Measurements from ENCODE around the gene SGSH.
"Not testable (repeated sequence)": the region's sequence is repeated elsewhere in the genome, so short reads cannot be mapped to it uniquely, and the experiment has no call there.

SGSH gene

DNA sequence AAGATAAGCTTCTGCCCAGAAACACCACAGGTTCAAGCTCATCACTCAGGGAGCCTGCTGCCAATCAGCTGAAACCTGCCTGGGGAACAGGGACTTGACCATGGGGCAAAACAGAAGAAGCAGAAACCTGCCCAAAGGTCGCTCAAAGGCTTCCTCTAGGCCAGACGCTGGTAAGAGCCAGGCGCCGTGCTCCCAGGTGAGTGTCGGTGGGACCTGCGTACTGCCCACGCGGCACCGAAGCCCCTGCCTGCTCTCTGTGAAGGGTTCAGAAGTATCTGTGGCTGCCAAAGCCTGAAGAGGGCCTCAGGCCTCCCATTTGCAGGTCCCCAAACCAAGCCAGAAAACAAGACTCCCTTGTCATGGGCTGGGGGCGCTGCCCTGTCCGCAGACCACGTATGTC is 10.4 kb downstream of the SGSH start:
- DNase-seq = no peak

DNA sequence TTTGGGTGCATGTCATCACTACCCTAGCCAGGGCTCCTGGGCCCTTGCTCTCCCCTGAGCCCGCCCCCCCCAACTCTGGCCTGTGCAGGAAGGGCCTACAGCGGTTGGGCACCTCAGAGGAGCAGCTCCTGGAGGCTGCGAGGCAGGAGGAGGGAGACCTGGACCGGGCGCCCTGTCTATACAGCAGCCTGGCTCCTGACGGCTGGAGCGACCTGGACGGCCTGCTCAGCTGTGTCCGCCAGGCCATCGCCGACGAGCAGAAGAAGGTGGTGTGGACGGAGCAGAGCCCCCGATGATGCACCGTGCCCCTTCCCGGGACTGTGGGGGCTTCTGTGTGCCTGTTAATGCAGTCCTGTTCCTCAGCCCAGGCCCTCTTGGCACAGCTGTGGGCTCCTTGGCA is 12.1 kb downstream of the SGSH start:
- no peak for DNase-seq

DNA sequence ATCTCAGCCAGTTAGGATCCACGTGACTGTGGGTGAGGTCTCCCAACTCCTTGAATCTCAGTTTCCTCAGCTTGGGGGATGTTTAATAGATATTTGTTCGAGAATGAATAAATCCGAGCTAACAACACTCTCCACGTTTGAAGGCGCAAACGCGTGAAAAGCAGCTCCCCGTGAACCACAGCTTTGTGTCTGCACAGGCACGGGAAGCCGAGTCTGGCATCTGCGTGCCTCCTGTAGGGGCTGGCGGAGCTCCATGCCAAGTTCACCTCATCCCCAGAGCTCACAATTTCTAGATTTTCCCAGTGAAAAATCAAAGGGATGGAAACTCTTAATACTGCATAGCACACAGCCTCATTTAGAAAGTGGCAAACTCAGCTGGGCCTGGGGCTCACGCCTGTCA is 14.3 kb downstream of the SGSH start:
- no peak for DNase-seq

DNA sequence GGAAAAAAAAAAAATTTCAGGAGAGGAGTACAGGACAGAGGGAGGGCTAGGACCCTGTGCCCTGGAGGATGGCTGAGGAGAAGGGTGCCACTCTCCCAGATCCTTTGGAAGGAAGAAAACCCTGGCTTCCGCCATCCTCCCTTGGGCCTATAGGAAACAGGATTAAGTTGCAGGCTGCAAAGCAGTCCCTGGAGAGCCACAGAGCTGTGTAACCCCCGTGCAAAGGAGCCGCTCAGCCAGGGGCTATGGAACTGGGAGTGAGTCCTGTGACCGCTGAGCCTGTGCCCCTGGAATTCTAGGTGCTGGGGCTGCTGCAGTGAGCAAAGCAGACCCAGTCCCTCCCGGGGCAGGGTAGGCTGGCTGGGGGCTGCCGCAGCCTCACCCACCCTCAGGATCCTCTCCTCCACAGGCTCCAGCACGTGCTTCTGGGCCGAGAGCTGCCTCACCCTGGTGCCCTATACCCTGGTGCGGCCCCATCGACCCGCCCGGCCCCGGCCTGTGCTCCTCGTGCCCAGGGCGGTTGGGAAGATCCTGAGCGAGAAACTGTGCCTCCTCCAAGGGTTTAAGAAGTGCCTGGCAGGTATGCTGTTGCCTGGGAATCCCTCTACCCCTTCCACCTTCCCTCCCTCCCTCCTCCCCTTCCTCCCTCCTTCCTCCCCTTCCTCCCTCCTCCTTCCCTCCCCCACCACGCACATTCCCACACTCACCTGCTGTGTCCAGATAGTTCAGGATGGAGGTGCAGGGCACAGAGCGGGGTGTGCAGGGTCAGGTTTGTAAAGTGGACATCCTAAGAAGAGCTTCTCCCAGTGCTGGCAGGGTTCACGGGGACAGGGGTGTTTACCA is 15.3 kb downstream of the SGSH start:
- no peak for DNase-seq

DNA sequence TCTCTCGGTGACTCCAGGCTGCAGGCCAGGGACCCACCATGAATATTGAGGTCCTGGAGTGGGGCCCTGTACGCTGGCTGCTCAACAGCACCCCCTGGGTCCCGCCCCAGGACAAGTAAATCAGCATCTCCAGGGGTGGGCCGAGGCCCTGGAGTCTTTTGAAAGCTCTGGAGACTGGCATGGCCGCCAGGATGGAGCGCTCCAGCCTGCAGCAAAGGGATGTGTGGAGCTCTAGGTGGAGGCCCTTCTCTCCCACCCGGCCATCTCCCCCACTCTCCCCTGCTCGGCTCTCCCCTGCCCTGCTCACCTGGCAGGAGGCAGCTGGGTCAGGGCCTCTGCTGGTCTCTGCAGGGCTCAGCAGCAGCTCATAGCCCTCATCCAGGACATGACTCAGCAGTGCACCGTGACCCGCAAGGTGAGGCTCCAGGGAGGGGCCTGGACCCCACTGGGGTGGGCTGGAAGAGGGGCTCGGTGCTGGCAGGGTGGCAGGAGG is 16.6 kb downstream of the SGSH start:
- no peak for DNase-seq

DNA sequence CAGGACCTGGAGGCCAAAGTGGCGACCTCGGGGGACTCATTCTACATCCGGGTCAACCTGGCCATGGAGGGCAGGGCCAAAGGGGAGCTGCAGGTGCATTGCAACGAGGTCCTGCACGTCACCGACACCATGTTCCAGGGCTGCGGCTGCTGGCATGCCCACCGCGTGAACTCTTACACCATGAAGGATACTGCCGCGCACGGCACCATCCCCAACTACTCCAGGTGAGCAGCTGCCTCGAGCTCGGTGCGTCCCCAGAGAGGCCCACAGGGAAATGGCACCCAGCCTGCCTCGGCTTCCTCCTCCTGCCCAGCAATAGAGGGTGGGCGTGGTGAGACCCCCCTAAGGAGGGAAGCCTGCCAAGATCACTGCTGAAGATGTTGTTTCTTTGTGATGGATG is 17.9 kb downstream of the SGSH start:
- DNase-seq = no peak

DNA sequence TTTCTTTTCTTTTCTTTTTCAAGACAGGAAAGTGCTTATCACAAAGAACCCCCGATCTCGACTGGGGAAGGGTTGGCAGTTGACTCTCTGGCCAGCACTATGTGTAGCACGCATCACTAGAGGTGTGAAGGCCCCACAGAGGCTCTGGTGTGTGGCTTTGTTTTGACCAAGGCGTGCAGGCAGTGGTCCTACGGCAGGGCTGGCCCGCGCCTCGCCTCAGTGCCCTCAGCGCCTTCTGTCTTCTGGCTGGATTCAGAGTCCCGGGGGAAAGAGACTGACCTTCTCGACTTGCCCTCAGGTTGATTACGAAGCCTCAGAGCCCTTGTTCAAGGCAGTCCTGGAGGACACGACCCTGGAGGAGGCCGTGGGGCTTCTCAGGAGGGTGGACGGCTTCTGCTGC is 18.7 kb downstream of the SGSH start:
- no peak for DNase-seq

DNA sequence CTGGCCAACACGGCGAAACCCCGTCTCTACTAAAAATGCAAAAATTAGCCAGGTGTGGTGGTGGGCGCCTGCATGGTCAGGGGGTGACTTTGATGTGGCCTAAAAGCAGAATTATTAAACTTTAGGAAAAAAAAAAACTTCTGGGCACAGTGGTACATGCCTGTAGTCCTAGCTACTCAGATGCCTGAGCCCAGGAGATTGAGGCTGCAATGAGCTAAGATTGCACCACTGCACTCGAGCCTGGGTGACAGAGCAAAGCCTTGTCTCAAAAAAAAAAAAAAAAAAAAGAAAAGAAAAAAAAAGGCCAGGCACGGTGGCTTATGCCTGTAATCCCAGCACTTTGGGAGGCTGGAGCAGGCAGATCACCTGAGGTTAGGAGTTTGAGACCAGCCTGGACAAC is 20.8 kb downstream of the SGSH start:
- DNase-seq = not testable (repeated sequence)

DNA sequence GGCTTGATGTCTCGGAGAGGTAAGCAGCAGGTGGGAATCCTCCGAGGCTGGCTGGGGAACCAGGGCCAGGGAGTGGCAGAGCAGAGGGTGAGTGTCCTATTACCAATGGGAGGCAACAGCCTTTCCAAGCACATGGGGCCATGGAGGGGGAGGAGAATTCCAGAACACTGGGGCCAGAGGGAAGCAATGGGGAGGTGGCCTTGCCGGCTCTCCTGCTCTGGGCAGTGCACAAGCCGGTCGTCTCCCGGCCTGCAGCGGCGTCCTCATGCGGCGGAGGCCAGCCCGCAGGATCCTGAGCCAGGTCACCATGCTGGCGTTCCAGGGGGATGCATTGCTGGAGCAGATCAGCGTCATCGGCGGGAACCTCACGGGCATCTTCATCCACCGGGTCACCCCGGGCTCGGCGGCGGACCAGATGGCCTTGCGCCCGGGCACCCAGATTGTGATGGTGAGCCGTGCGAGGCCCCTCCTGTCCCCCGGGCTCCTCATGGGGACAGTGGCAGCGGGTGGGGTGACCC is 21.9 kb downstream of the SGSH start:
- no peak for DNase-seq

DNA sequence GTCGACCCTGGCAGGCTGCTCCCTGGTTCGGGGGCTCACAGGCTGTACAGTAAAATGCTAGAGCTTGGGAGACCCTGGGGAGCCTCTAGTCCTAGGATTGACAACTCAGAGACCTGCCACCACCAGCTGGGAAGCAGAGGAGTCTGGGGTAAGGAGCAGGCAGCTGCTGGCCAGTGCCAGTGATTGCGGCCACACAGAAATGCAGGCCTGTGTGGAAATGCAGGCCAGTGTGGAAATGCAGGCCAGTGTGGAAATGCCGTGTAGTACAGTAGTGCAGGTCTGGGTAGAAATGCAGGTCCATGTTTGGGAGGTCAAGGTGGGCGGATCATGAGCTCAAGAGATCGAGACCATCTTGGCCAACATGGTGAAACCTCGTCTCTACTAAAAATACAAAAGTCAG is 23.5 kb downstream of the SGSH start:
- no peak for DNase-seq

DNA sequence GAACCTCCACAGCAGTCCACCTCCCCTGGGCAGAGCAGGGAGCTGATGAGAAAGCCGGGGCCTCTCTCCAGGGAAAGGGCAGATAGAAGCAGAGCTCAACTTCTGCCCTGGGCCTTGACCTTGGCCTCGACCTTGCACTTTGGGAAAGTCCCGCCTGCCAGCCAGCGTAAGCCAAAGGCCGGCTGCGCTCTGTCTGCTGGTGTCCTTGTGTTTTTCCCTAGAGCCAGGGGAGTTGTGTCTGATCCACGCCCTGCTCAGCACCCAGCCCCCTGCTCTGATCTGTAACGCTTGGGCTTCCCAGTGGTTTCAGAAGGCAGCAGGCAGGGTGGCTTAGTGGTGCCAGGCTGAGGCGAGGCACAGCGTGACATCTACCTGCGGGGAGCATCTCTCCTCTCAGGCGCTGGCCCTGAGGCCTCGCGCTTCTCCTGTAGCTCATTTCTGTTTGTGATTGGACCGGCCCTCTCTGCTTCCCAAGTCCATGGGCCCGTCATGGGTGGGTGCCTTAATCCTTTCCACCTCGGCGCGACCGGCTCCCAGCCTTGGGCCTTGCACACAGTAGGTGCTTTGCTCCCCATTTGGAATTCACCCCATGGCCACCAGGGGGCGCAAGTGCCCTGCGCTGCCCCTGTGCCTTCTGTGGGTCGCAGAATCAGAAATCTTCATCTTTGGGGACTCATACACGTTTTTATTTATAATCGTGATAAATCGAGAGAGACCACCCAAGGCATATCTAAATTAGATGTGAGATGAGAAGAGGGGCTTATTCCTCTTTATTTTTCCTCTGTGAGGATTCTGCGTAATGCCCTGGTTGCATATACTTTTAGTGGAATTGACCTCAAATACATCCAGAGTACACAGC is 24.2 kb downstream of the SGSH start:
- no peak for DNase-seq

DNA sequence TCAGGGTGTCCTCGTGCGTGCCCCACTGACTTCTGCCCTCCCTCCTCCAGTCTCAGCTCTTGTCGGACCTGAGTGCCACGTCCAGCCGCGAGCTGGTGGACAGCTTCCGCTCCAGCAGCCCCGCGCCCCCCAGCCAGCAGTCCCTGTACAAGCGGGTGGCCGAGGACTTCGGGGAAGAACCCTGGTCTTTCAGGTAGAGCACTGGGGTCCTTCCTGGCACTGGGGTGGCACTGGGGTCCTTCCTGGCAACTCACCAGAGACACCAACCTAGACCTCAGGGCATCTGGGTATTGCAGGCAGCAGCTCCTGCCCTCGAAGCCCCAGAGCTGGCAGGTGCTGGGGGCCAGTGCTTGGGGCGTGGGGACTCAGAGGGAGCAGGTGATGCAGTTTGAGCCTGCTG is 25.0 kb downstream of the SGSH start:
- no peak for DNase-seq

DNA sequence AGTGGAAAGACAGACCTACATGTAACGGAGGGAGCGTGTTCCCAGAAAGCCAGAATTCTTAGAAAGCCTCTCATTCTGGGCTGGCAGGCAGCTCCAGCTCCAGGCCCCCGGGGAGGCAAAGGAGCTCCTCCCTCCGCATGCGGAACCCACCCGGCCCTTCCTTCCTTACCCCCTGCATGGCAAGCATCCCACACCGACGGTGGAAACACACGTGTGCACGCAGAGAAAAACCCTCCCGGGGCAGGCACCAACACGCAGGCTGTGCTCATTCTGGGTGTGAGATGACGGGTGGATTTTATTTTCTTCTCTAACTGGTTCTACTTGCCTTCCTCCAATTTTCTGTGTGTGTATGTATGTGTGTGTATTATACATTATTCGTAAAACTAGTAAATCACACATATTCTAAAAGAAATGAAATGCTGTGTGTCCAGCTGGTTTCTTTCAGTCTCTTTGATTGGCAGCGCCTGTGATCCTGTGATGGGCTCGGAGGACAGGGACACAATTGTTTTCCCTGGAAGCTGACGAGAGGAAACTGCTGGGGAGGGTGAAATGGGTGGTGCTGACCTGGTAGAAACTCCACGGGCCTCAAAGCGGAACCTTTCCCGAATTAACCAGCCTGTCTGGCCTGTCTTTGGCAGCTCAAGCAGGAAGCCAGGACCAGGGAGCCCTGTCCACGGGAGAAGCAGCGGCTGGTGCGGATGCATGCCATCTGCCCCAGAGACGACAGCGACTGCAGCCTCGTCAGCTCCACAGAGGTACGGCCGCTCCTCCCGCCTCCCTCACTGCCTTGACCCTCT is 28.1 kb downstream of the SGSH start:
- no peak for DNase-seq

DNA sequence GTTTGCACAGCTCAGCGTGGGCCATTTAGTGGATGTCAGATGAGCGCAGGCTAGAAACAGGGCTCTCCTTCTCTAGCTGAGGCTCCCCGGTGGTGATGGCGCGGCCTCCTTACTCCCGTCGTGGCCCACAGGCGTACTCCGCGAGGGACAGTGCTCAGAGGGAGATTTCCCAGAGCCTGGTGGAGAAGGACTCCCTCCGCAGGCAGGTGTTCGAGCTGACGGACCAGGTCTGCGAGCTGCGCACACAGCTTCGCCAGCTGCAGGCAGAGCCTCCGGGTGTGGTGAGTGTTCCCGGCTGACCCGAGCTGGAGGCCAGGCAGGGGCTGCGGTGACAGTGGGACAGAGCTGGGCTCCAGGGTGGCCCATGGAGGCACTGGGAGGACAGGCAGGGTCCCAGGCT is 28.9 kb downstream of the SGSH start:
- no peak for DNase-seq

DNA sequence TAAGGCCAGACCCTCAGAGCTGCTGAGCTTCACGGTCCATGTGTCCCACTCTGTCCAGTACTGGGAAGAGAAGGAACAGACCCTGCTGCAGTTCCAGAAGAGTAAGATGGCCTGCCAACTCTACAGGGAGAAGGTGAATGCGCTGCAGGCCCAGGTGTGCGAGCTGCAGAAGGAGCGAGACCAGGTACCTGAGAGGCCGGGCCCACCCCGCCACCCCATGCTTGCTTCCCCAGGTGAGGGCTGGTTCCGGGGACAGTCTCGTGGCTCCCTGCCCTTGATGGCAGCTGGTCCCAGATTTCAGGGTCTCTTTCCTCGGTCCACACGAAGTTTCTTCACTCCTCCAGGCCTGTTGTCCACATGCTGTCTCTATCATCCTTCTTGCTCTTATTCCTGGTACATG is 29.4 kb downstream of the SGSH start:
- DNase-seq = no peak

DNA sequence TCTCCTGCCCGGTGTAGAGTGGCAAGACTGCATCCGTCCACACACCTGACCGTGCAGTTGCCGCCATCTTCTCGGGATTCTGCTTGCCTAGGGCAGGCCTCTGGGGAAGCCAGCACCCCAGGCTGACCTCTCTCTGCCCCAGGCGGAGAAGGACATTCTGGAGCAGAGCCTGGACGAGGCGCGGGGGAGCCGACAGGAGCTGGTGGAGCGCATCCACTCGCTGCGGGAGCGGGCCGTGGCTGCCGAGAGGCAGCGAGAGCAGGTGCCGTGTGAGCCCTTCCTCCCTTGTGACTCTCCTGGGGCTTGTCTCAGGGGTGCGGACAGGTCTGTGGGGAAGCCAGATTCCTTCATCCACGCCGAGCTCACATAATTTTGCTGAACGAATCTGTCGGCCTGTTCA is 30.5 kb downstream of the SGSH start:
- no peak for DNase-seq

DNA sequence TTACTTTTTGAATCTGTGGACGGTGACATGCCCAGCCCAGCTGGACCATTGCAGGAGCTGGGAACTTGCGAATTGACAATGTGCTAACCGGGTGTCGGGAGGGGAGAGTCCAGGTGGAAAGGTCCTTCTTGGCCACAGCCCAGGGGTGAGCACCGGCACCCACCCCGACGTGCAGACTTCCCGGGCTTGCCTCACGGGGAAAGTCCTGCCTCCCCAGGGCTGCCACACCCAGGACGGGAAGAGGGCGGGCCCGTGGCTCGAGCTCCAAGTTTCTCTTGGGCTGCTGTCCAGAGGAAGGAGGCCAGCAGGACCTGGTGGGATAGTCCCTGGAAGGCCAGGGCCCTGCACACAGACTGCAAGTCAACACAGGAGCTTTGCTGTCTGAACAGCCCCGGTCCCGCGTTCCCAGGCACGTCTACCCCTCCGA is 32.6 kb downstream of the SGSH start:
- no peak for DNase-seq

DNA sequence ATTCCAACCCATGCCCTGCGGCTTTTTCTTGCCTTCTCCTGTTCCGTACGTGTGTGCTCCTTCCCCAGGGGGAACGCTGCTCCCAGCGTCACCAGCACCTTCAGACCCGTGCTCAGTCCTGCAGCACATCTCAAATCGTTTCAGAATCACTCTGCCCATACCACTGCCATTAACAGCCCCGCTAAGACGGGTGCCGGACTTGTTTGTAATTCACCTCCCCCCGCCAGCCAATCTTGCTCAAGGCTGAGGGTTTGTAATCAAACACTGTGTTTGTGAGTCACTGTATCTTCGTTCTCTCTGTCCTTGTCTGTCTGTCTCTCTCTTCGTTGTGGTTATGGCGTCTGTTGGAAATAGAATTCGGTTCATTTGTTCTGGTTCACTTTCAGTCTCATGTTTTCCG is 33.0 kb downstream of the SGSH start:
- no peak for DNase-seq

DNA sequence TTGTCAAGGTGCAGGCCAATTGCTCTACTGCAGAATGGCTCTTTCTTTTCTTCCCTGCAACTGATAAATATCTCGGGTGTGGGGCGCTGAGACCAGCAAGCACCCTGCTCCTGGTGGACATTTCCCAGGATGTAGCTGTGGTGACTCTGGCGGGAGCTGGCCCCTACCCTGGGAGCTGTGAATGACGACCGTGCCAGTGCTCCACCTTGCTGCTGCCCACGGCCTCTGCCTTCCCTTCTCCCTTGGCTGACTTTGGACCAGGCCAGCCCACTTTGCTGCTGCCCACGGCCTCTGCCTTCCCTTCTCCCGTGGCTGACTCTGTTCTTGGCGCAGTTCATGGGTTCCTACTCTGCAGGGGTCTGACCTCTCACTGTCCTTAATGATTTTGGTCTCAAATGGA is 34.2 kb downstream of the SGSH start:
- DNase-seq = no peak

DNA sequence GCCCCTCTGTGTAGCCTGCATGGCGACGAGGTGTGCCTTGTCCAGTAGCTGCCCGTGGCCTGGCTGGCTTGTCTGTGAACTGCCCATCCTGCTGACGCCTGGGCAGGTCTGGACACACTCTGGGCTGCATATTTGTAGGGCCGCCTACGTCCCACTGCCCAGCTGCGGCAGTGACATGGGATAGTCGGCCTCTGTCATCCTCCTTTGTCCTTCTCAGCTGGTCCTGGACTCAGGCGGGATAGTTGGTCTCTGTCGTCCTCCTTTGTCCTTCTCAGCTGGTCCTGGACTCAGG is 35.8 kb downstream of the SGSH start:
- DNase-seq = no peak

DNA sequence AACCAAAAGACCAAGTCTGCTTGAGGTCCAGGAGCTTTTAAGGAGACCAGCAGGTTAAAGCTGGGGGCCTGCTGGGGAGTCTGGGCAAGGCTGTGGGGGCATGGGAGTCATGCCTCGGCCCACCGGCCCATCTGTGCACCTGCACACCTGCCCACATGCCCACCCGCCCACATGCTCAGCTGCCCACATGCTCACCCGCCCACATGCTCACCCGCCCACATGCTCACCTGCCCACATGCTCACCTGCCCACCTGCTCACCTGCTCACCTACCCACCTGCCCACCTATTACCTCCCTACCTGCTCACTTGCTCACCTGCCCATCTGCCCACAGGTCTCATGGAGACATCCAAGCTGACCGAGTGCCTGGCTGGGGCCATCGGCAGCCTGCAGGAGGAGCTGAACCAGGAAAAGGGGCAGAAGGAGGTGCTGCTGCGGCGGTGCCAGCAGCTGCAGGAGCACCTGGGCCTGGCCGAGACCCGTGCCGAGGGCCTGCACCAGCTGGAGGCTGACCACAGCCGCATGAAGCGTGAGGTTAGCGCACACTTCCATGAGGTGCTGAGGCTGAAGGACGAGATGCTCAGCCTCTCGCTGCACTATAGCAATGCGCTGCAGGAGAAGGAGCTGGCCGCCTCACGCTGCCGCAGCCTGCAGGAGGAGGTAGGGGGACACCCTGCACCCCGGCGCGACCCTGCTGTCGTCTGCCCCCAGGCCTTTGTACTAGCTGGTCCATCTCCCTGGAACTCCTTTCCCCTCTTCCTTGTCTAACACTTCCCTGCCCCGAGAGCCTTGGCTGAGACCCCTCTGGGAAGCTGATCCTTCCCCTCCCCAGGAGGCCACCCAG is 36.3 kb downstream of the SGSH start:
- no peak for DNase-seq

DNA sequence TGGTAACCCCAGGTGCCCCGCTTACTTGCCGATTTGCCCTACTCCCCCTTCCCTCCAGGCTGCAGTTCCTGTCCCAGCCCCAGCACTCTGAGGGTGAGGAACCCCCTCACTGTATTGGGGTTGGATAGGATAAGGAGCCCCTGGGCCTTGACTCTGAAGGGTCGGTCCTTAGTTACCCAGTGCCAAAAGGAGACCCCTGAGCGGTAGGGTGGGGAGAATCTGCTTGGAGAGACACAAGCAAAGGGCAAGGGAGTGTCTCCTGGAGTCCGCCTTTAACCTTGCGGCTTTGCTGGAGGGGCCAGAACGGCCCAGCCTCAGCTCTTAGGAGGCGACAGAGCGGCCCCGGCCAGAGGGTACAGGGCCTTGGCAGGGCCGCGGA is 37.3 kb downstream of the SGSH start:
- DNase-seq = no peak
